Stimulated activated CD4-positive, alpha-beta T cell treated with anti-CD3 and anti-CD28 coated beads, Interleukin-2, amount 100 ng/mL, for 48 hours (primary cell): ENCODE results near the gene LTBP1.

Experiments used
- DNase-seq, 2 donors: peaks; one replicate each; pipeline ENCODE4 v3.0.0-alpha.2; 2020

The LTBP1 gene

DNA sequence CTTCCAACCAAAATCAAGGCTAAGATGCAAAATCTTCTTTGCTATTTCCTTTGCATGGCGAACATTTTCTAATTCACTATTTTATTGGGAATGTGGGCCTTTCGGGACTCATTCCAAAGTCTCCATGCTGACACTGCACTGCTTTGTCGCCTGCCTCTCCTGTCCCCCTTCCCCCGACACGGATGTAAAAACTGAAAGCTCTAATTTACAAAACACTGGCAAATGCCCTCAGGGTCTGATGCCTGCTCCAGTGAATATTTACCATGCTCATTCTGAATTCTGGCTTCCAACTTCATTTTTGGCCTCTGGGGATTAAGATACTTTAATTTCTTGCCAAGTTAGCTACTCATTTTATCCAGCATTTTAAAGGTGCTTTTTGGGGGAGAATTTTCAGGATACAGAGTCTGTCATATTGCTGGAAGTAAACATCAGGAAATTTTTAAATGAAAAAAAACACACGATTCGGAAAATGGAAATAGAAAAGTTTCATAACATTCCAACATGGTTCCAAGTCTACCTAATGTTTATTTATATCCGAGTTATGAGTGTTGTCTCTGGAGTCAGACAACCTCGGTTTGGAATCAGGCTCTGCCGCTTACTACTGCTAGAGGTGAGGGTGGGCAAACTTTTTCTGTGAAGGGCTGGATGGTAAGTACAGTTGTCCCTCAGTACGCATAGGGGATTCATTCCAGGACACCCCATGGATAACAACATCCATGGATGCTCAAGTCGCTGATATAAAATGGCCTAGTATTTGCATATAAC lies 14.6 kb upstream of the LTBP1 start:
- no peak for DNase-seq

DNA sequence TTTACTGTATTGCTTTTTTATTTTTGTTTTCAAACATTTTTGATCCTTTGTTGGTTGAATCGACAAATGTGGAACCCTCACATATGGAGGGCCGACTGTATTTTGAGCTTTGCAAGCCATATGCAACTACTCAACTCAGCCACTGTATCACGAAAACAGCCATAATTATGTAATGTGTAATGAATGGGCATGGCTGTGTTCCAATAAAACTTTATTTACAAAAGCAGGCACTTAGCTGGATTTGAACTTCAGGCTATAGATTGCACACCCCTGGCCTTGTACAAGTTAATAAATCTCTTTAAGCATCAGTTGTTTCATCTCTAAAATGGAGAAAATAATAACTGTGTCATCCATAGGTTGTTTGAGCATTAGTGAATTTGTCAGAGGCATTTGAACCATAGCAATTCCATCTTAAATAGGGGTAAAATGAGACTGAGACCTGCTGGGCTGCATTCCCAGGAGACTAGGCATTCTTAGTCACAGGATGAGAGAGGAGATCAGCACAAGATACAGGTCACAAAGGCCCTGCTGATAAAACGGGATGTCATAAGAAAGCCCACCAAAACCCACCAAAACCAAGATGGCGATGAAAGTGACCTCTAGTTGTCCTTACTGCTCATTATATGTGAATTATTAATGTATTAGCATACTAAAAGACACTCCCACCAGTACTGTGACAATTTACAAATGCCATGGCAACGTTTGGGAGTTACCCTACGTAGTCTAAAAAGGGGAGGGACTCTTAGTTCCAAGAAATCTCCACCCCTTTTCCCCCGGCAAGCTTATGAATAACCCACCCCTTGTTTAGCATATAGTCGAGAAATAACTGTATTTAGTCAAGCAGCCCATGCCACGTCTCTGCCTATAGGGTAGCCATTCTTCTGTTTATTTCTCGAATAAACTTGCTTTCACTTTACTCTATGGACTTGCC lies 13.7 kb upstream of the LTBP1 start:
- no peak for DNase-seq

DNA sequence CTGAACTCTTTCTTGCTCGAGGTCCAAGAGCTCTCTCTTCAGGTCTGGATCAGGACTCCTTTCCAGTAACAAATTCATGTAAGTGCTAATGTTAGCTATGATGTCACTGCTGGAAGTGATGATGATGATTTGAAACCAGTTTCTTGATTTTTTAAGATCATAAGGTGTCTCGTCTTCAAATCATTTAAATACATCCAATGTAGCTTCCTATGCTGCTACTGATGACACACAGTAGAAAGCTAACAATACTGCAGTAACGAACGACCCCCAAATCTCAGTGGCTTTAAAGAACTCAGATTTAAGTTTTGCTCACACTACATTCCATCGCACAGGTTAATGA lies 13.0 kb upstream of the LTBP1 start:
- DNase-seq, result no peak

DNA sequence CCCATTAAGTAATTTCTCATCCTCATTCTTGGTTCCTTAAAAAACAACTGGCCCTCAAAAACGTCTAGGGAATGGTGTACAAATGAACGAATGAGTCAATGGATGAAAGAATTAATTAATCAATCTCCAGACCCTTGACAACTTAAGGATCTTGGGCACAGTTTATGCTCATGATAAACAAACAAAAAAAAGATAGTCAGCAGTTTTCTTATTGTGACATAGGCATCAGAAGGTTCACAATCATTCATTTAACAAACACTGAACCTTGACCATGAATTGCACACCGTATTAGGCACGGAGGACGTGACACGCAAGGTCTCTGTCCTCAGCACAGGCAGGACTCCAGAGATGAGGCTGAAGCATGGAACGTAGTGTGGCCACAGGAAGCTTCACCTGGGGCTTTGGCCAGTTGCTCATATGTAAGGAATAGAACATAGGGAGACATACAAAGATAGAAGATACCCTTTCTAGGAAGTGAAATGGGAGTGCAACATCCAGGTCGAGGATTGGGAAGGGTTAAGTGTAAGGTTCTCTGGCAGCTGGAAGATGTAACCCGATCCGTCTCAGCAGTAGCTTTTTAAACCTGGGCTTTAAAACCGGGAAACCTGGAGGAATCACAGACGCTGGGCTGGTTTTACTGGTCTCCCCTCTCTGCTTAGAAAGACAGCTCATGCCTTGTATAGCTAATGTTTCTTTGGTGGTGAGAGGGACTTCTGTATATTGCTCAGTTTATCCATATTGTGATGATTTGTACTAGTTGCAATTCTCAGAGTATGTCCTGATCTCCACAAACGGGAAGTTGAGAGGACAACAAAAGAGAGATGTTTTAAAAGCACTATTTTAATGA lies 8.9 kb upstream of the LTBP1 start:
- no peak for DNase-seq

DNA sequence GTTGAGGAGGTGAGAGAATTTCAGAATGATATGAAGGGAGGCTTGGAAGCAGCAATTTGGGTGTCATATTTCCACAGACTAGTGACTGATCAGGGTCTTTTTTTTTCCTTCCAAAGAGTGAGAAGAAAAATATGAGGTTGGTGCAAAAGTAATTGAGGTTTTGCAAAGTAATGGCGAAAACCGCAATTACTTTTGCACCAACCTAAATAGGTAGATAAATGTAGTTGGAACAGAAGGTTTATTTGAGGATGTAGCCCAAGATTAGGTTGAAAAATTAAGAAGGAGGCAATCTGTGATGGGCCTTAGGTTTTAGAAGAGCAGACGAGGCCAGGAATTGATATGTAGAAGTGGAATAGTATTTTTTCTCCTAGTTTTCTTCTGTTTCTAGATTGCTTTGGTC lies 7.8 kb upstream of the LTBP1 start:
- no peak for DNase-seq

DNA sequence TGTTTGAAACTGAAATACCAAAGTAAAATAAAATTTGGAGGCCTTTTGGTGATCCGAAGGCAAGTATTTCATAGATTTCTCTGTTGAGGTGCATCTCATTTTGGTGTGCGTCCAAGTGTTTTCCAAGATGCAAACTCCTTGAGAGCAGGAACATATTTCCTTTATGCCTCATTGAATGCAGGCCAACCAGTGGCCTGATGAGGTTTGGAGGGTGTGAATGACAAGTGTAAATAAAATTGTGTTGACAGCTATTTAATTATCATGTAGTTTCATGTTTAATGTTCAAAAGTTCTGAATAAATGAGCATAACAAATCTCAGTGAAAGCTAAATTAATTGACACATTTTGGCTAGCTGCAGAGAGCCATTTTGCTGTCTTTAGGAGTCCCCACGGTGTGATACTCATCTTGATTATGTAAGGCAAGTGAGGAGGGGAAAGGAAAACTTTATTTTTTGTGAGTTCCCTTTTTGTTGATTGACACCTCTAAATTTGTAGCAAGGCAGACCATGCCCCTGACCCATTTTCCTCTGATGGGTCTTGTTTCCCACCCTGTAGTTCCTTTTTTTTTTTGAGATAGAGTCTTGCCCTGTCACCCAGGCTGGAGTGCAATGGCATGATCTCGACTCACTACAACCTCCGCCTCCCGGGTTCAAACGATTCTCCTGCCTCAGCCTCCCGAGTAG lies 6.3 kb upstream of the LTBP1 start:
- DNase-seq, result no peak

DNA sequence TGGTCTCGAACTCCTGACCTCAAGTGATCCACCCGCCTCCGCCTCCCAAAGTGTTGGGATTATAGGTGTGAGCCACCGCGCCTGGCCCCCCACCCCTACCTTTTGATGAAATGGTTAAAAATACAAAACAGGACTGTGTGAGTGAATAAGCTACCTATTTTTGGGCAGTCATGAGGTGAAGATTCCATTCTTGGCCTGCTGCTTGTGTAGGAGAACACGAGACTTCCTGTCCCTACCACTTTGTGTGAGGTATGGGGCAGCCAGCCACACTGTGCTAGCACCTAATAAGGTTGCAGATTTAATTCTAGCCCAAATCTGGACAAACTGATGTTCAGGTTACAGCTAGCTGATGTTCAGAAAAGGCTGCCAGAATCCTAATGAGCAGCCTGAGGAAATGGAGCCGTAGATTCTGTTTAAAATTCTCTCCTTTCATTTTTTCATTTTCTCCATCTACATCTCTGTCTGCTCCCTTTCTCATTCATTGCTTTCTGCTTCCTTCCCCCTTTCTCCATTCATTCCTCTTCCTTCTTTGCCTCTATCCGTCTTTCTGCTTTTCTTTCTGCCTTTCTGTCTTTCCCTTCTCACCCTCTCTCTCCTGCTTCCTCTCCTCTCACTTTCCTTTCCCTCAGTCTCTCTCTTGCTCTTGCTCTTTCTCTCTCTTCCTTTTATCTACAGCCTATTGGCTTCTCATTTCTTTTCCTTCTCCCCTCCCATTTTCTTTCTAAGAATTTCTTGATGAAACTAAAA lies 4.6 kb upstream of the LTBP1 start:
- DNase-seq, result no peak

DNA sequence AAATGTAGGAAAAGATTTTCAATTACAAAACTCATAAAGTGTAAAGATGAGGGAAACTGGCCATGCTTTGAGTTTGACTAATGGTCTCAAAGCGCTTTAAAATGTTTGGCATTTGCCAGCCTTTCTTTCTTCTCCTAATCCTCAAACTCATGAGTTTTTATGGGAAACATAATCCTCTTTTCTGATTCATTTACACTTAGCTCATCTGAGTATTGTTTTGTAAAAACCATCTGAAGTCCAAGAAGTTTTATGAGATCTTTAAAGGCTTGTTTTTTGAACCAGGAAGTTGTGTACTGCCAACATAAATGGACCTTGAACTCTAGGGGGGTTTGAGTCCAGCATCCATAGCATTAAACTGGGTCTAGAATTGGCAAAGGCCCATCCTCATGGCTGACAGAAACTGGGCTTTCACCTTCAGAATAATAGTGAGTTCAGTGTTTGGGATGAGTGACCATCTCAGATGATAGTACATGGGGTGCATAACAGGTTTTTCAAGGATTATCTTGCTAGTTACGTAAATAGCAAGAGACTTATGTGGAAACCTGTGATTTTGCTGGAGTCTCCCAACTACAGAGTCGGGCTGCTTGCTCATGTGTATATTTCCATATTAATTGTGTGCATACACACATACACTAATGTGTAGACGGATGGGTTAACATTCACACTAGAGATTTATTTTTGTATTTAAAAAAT lies 3.8 kb upstream of the LTBP1 start:
- DNase-seq, result no peak

DNA sequence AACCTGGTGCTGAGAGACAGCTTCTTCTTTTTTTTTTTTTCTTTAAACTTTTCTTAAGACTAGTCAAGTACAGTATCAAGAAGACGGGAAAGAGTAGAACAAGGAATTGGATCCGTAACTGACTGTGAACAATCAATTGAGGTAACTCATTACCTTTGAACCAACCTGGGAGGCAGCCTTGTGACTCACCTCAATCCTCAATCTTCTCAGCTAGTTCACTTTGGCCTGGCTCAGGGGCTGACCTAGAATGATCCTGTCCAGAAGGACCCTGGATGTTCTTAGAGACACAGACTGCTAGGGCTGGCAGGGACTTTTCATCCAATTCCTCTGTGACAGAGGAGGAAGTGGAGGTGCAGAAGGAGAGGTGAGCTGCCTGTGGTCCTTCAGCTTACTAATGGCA lies 1.5 kb upstream of the LTBP1 start:
- no peak for DNase-seq

DNA sequence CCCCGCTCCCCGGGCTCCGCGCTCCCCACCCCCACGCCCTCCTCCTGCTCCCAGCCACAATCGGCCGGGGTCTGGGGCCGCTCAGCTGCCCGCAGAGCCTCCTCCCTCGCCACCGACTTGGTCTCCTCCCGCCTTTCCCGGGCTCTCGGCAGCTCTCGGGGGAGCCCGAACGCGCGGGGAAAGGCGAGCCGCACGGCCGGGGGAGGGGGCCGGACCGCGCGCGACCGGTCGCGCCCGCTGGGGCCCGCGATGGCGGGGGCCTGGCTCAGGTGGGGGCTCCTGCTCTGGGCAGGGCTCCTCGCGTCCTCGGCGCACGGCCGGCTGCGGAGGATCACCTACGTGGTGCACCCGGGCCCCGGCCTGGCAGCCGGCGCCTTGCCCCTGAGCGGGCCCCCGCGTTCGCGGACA lies 327 bp downstream of the LTBP1 start:
- no peak for DNase-seq

DNA sequence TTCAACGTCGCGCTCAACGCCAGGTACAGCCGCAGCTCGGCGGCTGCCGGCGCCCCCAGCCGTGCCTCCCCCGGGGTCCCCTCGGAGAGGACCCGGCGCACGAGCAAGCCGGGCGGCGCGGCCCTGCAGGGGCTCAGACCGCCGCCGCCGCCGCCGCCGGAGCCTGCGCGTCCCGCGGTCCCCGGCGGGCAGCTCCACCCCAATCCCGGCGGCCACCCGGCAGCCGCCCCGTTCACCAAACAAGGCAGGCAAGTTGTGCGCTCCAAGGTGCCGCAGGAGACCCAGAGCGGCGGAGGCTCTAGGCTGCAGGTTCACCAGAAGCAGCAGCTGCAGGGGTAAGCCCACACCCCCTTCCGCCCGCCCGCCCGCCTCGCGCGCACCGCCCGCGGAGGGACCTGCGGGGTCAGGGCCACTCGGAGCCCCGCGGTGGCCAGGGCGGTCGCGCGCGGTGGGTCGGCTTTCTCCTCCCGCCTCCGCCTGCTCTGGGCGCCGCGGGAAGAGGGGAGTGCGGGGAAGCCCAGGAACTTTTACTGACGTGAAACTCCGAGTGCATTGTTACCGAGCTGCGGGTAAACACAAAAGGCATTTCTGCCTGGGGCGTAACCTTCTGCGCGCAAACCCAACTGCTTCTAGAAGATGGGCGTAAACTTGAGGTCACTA lies 861 bp downstream of the LTBP1 start:
- DNase-seq, result peak in 1 of 2 donors; percentile 6

DNA sequence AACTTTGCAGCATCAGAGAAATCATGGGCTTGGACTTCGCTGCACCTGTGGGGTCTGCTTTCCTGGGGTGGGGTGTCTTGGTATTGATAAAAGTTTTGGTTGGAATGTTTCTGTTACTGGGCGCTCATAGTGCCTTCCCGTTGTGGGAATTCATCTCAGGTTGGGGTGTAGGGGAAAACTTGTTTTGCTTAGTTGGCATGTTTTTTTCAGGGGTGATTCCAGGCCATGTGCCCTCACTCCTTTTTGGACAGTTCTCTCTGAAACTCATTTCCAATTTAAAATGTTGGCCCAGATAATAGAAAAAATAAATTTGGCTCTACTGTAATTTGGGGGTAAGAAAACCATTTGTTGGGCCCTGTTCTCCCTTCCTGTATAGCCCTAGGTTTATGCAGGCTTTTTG lies 1.5 kb downstream of the LTBP1 start:
- no peak for DNase-seq

DNA sequence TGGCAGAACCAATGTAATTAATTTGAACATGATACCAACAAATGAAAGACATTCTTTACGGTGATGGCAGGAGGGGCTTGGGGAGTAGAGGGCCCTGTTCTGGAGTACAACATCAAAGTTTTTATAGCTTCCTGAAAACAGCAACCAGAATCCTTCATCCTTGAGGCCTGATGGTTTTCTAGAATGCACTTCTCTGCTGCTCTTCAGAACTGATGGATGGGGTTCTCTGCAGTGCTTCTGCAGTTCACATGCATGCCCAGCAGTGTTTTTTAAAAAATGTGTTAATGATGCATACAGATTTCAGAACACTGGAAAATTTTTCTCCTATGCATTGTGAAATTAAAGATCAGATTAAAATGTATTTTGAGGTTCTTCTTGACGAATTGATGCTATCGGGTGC lies 2.5 kb downstream of the LTBP1 start:
- no peak for DNase-seq

DNA sequence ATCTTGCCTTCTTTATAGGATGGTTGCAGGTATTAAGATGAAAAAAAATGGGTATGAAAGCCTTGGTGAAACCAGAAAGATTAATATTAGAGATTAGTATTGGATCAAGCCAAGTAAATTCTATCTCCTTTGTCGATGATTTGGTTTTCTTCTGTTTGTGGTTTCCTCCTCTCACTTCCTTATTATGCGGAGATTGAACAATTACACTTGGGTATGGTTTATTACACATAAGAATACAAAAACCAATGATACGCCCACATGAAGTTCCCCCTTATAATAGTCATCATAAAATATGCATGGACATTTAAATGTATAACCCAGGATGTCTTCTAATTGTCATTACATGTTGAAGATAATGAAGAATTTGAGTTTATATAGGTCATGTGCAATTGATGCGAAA lies 4.9 kb downstream of the LTBP1 start:
- DNase-seq, result no peak

DNA sequence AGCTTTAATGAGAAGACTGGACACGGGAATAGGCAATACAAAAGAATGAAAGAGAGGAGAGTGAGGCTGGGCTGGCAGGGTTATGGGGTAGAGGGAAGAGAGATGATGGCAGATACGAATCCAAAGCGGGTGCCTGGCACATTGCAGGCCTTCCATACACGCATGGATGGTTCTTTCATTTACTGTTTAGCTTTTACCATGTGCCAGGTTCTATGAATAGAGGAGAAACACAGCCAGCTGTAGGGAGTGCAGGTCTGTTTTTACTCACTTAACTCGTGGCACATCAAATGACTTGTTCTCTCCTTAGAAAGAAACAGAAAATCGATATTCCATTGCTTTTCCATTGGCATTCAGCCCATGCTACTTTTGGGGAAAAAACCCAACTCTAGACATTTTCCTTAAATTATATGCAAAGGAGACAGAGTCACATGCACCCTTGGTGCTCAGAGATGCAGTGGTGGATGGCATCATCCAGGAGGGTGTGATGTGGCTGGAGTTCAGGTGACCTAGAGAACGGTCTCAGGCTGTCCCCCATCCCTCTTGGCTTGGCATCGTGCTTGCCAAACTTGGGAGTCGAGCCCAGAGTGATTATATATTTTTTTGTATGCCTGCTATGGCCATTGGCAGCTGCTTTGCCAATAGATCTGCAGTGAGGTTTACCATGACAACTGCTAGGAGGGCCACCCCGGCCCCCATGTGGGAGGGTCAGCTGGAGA lies 6.2 kb downstream of the LTBP1 start:
- no peak for DNase-seq

DNA sequence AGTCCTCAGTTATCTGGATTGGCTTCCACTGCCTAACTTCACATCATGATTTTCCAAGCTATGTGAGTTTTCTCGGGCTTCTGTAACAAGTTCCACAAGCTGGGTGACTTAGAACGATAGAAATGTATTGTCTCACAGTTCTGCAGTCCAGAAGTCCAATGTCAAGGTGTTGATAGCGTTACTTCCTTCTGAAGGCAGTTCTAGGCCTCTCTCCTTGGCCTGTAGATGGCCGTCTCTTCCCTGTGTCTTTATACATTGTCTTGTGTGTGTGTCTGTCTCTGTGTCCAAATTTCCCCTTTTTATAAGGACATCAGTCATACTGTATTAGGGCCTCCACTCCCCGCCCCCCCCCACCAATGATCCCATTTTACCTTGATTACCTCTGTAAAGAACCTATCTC lies 7.5 kb downstream of the LTBP1 start:
- no peak for DNase-seq

DNA sequence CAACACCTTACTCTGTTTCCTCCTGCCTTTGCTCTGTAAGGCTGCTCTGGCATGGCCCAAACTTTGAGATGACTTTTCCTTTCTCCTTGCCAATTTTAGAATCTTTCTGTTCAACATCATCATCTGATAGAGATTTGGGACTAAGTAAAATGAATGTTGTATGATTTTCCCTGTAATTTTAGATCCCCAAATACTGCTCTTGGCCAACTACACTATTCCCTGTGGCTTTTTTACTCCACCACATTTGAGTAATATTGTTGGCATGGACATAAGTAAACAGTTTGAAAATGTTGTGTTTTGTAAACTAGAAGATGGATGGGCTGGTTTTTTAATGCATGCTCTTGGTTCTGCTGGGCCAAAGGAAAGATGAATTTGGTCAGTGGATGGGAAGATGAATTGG lies 12.1 kb downstream of the LTBP1 start:
- DNase-seq, result no peak

DNA sequence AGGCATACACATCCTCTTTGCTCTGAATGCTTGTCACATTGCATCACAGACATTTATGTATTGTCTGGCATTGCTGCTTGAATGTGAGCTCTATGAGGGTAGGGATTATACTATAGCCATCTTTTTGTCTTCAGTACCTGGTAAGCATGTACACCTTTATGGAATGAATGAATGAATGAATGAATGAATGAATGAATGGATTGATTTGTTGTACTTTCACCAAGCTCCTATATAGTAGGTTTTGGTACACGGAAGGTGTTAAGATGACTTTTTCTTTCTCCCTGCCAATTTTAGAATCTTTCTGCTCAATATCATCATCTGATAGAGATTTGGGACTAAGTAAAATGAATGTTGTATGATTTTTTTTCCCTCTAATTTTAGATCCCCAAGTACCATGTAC lies 13.5 kb downstream of the LTBP1 start:
- DNase-seq, result no peak

DNA sequence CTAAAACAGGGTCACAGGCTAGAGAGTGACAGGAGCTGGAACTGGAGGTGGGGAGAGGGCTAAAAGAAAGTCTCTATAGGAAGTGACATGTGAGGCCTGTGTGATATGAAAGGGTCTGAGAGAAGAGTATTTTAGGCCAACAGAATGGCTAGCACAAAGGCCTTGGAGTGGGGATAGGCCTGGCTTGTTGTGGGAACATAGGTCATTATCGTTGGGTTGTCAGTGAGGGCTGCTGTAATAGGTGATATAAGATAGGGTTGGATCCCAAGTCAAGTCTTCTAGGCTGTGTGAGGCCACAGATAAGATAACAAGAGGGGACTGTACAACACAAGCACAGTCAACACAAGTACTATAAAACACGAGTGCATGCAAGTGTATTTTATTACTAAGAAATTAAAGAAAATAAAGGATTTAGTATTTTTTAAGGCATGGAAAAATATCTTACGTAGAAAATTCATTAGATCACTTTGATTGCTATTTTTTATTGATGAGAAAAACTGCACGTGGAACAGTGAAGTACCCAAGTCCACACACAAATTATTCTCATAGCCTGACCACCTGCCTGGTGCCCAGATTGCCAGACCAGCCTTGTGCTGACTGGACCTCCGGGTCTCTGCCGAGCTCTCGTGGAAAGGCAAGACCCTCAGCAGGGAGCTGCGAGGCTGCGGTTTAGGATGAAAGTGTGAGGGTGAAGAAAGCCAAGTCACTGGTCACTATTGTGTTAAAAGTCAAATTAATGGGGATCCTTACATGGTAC lies 14.1 kb downstream of the LTBP1 start:
- DNase-seq, result no peak
